RWPE1 (cell line): Measurements from ENCODE around the gene FXYD7.
"Not testable (repeated sequence)": the region's sequence is repeated elsewhere in the genome, so short reads cannot be mapped to it uniquely, and the experiment has no call there.

Experiments used
- CTCF ChIA-PET: fragments of 350-600 bp; sonication (Branson Sonifier 250); formaldehyde crosslinking; extraction: SDS; loops from one replicate; lab custom pipeline; 2021; lab: Yijun Ruan, JAX
- POLR2A ChIA-PET: fragments of 400-600 bp; formaldehyde crosslinking; extraction: SDS; loops from one replicate; lab custom pipeline; 2020; ENCODE audit warnings: antibody characterized with exemption; ENCODE audit not compliant: low non-redundant PET; lab: Yijun Ruan, JAX
- DNase-seq: peaks from one replicate; pipeline ENCODE4 v3.0.0; 2012; ENCODE audit warnings: low spot score
- H3K27ac ChIP-seq: fragments of 450-650 bp; 2 replicates; pipeline ENCODE4 v1.5.1; 2017
- CTCF ChIP-seq: fragments of 450-650 bp; conservative IDR thresholded peaks from 2 replicates; pipeline ENCODE4 v1.5.1; 2017; ENCODE audit warnings: low read depth, mild to moderate bottlenecking

Gene FXYD7

DNA sequence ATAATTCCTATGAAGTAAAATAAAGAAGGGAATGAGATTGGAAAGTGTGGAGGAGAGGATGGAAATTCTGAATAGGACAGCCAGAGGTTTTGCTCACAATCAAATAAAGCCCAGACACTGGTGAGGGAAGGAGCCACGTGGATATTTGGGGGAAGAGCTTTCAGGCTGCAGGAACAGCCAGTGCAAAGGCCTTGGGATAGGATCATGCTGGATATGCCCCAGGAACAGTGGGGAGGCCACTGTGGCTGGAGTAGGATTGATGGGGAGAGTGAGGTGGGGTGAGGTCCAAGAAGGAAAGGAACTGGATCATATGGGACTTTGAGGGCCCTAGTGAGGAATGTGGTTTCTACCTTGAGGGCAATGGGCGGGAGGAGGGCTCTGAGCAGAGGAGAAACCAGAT is 7.4 kb downstream of the FXYD7 start:
- ChIA-PET POLR2A (no interaction called here), CTCF (interaction anchor here (0.6 kb wide), 1 partner anchor 55 kb away, joined by 3 read pairs; no protein-coding TSS in a partner anchor)
- H3K27ac ChIP-seq, result no peak overlapping the region
- no peak for DNase-seq
- no peak for TF ChIP-seq CTCF

DNA sequence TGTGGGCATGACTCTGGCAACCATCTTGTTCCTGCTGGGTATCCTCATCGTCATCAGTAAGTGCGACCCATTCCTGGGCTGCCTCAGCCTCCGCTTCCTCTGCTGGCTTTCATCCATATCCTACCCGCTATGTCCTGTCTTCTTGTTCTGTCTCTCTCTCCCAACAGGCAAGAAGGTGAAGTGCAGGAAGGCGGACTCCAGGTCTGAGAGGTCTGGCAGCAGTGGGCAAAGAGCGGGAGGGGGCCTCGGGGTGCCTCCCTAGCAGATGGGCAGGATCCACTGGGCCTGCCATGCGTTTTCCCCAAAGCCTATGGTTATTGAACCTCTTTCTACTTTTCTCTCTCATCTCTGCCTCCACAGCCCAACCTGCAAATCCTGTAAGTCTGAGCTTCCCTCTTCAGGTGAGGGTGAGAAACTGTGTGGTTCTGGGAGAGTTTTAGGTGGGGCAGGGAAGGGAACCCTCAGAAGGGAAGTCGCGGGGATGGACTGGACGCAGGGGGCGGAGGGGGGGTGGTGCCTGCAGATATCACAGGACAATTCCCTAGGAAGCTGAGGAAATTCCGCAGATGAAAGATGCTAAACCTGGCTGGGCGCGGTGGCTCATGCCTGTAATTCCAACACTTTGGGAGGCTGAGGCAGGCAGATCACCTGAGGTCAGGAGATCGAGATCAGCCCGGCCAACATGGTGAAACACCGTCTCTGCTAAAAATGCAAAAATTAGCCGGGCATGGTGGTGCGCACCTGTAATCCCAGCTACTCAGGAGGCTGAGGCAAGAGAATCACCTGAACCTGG is 8.4 kb downstream of the FXYD7 start:
- ChIA-PET CTCF (interaction anchor here (1.2 kb wide), 1 partner anchor 85 kb away, joined by 3 read pairs; no protein-coding TSS in a partner anchor), POLR2A (no interaction called here)
- no peak overlapping the region for H3K27ac ChIP-seq
- DNase-seq, result no peak
- no peak for TF ChIP-seq CTCF

DNA sequence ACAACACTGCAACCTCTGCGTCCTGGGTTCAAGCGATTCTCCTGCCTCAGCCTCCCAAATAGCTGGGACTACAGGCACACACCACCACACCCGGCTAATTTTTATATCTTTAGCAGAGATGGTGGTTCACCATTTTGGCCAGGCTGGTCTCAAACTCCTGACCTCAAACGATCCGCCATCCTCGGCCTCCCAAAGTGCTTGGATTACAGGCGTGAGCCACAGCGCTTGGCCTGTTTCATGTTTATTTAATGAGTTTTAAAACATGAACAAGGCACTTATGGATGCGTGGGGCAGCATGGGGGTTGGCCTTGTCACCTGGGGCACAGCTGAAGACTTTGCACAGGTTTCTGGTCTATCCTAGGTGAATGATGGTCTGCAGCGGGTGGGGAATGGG is 10.1 kb downstream of the FXYD7 start:
- DNase-seq, H3K27ac ChIP-seq, POLR2A ChIA-PET: not testable (repeated sequence)
- CTCF ChIA-PET, result interaction anchor here (0.9 to 1.7 kb wide), 2 partner anchors 86 to 87 kb away, joined by 3 to 6 read pairs; no protein-coding TSS in a partner anchor

DNA sequence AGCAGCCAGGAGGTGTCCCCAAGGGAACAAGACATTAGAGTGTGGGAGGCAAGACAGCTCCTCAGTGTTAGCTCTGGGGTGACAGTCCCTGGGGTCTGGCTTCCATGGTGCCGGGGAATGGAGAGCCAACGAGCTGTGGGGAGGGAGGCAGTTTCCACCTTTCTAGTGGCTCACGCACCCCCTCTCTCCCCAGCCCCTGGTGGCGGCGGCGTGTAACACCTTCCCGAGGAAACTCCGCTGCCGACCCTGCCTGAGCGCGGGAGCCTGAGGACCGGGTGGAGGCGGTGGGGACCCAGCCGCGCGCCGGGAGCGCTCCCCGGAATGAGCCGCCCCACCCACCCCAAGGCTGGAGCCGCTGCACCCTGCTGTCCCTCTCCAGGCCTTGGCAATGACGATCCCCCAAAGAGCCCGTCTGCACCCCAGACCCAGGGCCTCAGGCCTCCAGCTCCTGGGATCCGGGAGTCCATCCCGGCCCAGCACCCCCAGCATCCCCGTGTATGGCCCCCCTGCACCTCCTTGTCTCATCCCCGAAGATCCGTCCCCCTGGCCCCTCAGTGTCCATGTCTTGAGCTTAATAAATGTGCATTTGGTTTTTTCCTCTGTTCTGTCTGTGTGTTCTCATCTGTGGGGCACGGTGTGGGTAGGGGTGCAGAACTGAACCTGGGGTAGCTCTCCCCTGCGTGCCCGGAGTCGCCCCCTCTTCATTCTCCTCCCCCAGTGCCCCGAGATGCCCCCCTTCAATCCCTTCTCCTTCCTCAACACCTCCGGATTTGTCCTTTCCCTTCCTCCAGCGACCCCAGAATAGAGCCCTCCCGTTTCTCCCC is 10.9 kb downstream of the FXYD7 start:
- CTCF ChIA-PET, result interaction anchor here (0.5 to 1.7 kb wide), 6 partner anchors 8 to 102 kb away, joined by 3 to 8 read pairs (median 3); no protein-coding TSS in a partner anchor
- peak; percentile 49 for DNase-seq
- POLR2A ChIA-PET, result interaction anchor here (0.6 to 0.9 kb wide), 2 partner anchors 9 to 37 kb away, joined by 3 read pairs; no protein-coding TSS in a partner anchor
- TF ChIP-seq CTCF, result peak; percentile 73
- peak overlapping the region; percentile 79 for H3K27ac ChIP-seq

- ChIA-PET CTCF (interaction anchor here (0.5 to 1.7 kb wide), 7 partner anchors 9 to 432 kb away, joined by 3 to 8 read pairs (median 3); no protein-coding TSS in a partner anchor), POLR2A (no interaction called here)
- H3K27ac ChIP-seq, result peak within 1 kb of the TSS; percentile 79
- DNase-seq, result peak; percentile 75
- no peak for TF ChIP-seq CTCF
Measured at GRCh38 chr19:35154525-35155406, 11.7 kb downstream of the FXYD7 start, which contains the start of gene FXYD5. TSS of gene FXYD5 (plus strand) at chr19:35154735. CDS start at chr19:35155551, 816 bp downstream.

GRCh38 chr19:35155441-35155840 is 12.4 kb downstream of the FXYD7 start:
- POLR2A ChIA-PET, result no interaction called here
- TF ChIP-seq CTCF, result no peak
- peak overlapping the region; percentile 79 for H3K27ac ChIP-seq
- DNase-seq, result no peak
- CTCF ChIA-PET, result interaction anchor here (0.7 kb wide), 1 partner anchor 89 kb away, joined by 3 read pairs; no protein-coding TSS in a partner anchor
